Measurements from ENCODE around the gene ZNF555.

ZNF555 gene

DNA sequence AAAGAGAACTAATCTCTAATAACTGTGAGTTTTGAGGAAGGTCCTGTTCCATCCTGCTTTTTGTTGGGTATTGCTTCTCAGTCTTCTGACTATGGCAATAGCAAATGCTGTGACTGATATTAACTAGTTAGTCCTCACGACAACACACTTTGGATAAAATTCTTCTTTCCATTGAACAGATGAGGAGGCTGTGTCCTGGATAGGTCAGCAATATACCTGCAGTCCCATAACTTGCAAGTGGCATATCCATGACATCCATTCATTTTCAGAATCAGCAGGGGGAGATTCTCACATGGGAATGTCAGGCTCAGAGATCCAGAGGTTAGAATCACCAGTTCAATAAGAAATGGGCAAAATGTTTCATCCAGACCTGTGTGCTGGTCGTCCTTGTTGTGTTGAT, 14.3 kb upstream of the ZNF555 start:
- no peak for DNase-seq

DNA sequence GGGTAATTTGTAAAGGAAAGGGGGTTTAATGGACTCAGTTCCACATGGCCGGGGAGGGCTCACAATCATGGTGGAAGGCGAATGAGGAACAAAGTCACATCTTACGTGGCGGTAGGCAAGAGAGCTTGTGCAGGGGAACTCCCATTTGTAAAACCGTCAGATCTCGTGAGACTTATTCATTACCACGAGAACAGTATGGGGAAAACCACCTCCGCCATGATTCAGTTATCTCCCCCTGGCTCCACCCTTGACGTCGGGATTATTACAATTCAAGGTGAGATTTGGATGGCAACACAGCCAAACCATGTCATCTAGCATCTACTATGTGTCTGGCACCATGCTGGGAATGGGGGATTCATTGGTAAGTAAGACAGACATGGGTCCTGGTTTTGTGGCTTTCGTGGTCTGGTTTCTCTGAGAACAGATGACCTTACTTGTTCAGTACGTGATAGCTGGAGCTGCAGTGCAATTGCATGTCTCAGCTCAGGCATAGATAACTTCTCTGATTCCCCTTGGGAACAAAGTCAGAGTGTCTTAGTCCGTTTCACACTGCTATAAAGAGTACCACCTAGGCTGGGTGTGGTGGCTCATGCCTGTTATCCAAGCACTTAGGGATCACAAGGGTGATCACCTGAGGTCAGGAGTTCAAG, 13.3 kb upstream of the ZNF555 start:
- DNase-seq: no peak

DNA sequence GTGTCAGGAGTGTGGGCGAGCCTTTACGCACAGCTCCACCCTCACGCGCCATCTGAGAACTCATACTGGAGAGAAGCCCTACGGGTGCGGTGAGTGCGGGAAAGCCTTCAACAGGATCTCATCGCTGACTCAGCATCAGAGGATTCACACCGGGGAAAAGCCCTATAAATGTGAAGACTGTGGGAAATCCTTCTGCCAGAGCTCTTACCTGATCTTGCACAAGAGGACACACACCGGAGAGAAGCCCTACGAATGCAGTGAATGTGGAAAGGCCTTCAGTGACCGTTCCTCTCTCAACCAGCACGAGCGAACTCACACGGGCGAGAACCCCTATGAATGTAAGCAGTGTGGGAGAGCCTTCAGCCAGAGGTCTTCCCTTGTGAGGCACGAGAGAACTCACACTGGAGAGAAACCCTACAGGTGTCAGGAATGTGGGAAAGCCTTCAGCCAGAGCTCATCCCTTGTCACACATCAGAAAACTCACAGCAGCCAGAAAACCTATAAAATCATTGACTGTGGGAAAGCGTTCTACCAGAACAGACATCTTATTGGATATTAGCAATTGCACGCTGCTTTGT, 6.9 kb upstream of the ZNF555 start:
- no peak for DNase-seq

DNA sequence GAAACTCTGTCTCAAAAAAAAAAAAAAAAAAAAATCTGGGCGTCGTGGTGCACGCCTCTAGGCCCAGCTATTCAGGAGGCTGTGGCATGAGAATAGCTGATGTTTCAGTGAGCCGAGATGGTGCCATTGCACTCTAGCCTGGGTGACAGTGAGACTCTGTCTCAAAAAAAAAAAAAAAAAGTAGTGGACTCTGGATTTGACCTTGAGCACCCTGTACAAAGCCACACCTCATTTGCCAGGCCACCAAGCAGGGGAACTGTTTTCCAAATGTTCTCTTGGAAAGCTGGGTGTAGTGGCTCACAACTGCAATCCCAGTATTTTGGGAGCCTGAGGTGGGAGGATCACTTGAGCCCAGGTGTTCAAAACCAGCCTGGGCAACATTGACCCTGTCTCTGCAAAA, 3.8 kb upstream of the ZNF555 start:
- no peak for DNase-seq

DNA sequence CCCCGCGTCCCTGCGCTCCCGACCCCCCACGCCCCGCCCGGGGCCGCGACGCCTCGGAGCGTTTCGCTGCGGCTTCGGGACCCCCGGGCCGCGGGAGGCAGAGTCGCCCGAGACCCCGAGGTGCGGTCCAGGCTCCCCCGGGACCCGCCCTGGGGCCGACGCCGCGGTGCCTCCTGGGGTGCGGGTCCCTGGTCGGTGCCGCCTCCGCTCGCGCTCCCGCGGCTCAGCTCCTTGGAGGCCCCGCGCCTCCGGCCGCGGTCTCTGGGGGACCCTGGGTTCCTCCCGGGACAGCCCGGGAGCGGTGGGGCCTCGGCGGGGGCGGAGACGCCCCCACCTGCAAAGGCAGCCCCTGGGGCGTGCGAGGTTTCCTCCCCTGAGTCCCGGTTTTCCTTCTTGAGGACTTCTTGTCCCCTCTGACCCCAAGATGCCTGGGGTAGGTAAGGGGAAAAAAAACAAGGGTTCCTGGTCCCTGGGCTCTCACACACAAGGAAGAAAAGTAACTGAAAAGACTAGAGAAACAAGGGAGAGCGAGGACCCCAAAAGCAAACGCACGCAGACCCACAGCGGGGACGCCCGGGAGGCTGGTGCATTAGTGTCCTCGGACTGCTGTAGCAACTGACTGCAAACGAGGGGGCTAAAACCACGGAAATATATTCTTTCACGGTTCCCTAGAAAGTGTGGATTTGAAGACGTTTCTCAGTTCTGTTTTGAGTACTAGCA, 740 bp downstream of the ZNF555 start:
- no peak for DNase-seq

DNA sequence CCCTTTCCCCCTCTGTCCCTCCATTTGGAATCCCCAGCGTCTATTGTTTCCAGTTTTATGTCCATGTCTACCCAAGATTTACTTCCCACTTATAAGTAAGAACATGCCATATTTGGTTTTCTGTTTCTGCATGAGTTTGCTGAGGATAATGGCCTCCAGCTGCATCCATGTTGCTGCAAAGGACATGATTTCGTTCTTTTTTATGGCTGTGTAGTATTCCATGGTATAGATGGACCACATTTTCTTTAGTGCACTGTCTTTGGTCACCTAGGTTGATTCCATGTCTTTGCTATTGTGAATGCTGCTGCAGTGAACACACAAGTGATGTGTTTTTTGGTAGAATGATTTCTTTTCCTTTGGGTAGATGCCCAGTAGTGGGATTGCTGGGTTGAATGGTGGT, 3.8 kb downstream of the ZNF555 start:
- DNase-seq: no peak

- DNase-seq: no peak
Observed at GRCh38 chr19:2846180-2846894, 5.1 kb downstream of the ZNF555 start.

DNA sequence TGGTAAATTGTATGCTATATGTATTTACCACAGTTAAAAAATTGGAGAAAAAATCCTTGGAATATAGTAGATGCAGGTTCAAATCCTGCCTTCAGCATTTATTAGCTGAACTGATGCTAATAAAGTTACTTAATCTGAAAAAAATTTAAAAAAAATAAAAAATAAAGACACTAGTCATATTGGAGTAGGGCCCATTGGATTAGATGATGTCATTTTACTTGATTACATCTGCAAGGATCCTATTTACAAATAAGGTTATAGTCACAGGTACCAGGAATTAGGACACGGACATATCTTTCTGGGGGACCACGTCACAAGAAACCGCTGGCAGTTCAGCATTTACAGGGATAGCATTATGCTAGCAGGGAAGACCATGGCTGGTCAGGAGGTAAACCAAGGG, 6.2 kb downstream of the ZNF555 start:
- no peak for DNase-seq

DNA sequence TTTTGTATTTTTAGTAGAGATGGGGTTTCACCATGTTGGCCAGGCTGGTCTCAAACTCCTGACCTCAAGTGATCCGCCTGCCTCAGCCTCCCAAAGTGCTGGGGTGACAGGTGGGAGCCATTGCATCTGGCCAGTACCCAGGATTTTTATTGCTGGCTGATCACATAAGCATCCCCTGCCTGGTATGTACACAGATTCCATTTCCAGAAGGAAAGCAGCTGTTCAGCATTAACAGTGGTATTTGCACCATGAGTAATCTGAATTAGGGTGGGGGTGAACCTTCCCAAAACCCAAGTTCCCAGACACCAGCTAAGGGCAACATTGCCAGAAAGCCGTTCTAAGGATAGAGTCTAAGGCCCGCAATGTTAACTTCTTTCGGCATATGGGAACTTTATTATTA, 7.3 kb downstream of the ZNF555 start:
- DNase-seq: no peak

- no peak for DNase-seq
Observed at GRCh38 chr19:2850256-2850925, 9.1 kb downstream of the ZNF555 start.

- DNase-seq: no peak
Observed at GRCh38 chr19:2852598-2852997, 11.3 kb downstream of the ZNF555 start.

DNA sequence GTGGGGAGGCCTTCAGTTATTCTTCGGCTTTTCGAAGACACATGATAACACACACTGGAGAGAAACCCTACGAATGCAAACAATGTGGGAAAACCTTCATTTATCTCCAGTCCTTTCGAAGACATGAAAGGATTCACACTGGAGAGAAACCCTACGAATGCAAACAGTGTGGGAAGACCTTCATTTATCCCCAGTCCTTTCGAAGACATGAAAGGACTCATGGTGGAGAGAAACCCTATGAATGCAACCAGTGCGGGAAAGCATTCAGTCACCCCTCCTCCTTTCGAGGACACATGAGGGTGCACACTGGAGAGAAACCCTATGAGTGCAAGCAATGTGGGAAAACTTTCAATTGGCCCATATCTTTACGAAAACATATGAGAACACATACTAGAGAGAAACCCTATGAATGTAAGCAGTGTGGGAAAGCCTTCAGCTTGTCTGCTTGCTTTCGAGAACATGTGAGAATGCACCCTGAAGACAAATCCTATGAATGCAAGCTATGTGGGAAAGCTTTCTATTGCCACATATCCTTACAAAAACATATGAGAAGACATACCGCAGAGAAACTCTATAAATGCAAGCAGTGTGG, 11.8 kb downstream of the ZNF555 start:
- DNase-seq: no peak

DNA sequence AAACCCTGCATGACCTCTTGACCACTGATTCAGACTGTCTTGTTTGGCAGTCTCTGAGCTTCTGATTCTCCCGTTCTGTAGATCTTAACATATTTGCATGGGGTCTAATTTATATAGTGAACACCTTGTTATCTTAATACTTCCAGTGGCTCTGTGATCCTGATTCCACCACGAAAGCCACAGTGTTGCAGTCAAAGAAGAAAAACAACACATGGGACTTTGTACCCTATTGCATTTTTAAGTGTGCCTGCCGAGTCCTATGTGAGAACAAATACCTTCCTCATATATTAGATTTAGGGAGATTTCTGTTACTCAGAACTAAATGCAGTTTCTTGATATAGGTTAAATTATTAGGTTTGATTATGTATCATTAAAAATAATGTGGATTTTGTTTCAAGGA, 13.6 kb downstream of the ZNF555 start:
- no peak for DNase-seq

DNA sequence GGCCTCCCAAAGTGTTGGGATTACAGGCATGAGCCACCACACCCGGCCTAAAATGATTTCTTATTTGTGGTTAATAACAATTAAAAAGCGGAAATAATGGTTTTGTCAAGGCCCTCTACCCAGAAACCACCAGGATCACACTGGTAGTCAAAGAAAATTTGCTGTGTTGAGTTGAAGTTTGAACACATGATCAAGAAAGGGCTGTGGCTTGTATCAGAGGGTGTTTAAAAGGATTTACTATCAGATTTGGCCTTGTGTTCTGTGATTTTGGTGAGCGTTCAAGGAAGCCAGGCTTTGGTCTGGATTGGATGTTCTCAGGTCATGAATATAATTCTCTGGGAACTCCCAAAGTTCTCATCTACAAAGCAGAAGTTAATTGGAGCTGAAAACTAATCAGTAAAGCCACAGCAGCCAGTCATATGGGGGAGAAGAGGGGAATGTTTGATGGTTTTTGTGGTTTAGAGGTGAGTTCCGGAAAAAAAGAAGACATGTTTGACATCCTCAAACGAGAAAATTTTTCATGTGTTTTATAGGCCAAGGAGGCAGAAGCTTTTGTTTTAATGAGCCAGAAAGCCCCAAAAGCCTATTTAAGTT, 15.3 kb downstream of the ZNF555 start:
- no peak for DNase-seq

DNA sequence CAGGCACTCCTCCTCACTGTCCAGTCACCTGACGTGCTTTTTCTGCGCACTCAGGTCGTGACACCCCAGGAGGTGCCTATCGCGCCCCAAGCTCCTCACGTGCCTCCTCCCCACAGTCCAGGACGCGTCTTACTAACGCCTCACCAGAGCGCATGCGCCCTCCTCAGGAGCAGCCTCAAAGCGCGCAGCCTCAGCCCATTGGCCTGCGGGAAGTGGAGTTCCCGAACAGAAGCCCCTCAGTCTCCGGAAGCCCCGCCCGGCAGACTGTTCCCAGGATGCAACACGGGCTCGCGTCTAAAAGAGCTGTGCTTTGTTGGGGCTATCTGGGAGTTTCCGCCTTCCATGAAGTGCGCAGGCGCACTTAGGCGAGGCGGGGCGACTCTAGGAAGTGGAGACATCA, 17.6 kb downstream of the ZNF555 start:
- no peak for DNase-seq

GRCh38 chr19:2863816-2864215, 22.5 kb downstream of the ZNF555 start:
- DNase-seq: no peak

DNA sequence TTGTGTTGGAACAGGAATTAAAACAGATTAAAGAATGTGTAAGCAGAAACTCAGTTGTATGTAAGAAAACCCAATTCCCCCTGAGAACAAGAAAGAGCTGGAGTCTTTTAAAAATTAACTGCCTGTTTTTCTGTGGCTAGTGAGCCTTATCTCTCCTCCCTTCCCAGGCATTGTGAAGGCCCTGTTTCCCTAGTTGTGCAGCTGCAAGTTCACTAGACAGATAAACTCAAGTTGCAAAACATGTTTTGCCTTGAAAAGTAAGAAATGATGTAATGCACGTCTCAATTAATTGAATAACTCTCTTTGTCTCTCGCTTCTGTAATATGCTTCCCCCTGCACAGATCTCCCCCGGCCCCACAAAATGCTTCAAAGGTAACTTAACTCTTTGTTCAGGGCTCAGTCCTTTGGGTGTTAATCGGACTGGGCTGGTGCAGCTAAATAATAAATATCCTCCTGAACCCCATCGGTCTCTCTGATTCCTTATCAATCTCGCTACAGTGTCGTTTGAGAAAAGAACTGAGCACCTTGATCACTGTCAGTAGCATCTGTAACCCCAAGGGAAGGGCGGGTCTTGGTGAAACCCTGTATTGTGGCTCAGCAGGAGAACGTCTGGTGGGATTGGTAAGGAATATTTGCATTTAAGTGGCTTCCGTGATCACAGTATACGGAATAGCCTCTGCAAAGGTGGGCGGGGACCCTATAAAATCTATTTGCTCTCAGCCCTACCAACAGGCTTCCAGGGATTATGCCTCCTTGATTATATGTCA, 24.2 kb downstream of the ZNF555 start:
- no peak for DNase-seq

- no peak for DNase-seq
Observed at GRCh38 chr19:2866495-2867024, 25.3 kb downstream of the ZNF555 start.

DNA sequence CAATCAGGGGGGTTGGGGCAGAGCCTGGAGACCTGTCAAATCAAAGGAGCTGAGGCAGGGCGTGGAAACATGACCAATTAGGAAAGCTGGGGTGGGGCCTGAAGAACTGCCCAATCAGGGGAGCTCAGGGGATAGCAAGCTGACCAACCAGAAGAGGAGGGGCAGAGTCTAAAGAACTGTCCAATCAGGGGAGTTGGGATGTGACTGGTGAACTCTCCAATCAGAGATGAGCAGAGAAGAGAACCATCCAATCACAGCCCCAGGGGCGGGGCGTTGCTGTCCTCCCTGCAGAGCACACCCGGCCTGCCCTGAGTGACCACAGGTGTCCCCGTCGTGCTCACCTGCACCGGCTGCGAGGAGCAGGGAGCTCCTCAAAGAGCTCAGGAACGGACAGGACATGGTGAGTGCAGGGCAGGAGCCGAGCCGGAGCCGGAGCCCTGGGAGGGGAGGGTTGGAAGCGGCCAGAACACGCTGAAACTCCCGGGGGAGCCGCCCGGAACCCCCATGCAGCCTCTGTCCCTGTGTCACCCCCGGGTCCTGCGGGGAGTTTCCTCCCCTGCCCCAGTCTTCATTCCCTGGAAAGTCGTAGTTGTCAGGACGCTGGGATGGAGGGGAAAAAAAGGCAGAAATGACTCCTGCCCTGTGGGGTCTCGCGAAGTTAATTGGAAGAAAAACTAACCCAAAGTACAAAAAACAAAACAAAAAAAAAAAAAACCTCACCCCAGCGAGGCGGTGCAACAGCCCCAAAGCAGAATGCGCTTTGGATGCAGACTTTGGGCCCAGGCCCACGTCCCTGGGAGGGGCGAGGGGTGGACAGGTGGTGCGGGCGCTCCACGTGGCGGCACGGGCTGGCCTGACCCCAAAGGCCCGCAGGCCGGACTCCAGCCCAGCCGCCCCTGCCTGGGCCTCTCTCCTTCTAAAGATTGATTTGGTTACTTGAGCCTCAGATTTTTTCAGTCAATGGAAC, 26.0 kb downstream of the ZNF555 start, which contains the start of gene ZNF556:
Gene ZNF556, plus strand, starts transcription at position 311 of the 967 bp plus-strand sequence. Its CDS starts 87 bp downstream, at position 398.
- no peak for DNase-seq

DNA sequence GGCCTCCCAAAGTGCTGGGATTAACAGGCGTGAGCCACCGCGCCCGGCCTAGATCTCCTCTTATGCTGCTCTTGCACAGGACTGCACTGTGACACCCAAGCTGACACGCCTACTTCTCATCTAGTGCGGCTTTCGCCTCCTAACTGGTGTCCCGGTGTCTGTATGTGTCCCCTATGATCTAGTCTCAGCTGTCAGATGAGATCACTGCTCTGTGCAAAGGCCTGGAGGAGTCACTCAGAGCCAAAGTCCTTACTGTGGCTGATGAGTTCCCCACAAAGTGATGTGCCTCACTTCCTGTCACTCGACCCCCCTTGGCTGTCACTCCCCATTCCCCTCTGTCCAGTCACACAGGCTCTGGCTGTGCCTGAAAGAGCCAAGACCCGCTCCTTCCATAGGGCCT, 28.3 kb downstream of the ZNF555 start:
- no peak for DNase-seq
